ENCODE data around the gene RNF175.

The RNF175 gene

DNA sequence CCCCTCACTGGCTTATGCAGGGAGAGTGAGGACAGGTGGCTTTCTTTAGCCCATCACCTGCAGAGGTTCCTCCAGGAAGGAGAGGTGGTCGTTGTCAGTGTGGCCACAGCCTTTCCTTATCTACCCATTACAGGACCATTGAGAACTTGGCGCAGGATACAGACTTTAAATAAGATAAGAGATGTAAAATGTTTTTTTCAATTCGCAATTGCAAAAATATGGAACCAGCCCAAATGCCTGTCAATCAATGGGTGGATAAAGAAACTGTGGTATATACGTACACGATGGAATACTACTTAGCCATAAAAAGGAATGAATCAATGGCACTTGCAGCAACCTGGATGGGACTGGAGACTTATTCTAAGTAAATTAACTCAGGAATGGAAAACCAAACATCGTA, 6.9 kb upstream of the RNF175 start:
- Histone ChIP-seq H3K27me3 (ENCODE audit: insufficient read depth, low read length, poor library complexity, severe bottlenecking) (no peaks in the 10 kb centered on the region), H3K9me3 (ENCODE audit: insufficient read depth, low read depth, low read length) (no peaks in the 10 kb centered on the region), H2AFZ (ENCODE audit: low read length) (no peak overlapping the region), H3K4me3 (ENCODE audit: low read length, poor library complexity, severe bottlenecking) (no peak overlapping the region), H3K79me2 (ENCODE audit: insufficient read depth, low read length) (no peaks in the 10 kb centered on the region), H3K36me3 (ENCODE audit: insufficient read depth, low read length) (no peaks in the 10 kb centered on the region), H3F3A (ENCODE audit: low read depth) (no peaks in the 10 kb centered on the region), H3K4me2 (ENCODE audit: low read depth, low read length, poor library complexity, severe bottlenecking) (no peak overlapping the region), H4K20me1 (ENCODE audit: insufficient read depth, low read length, poor library complexity, severe bottlenecking) (no peaks in the 10 kb centered on the region), H3K9me2 (replicated peaks; ENCODE audit: low read depth, low read length) (no peaks in the 10 kb centered on the region), H3K4me1 (ENCODE audit: insufficient read depth, low read length, poor library complexity, severe bottlenecking) (no peaks in the 10 kb centered on the region), H3K9ac (ENCODE audit: low read depth, low read length, poor library complexity, severe bottlenecking) (no peak overlapping the region)
- TF ChIP-seq CTCF (conservative IDR thresholded peaks at IDR 0.05; ENCODE audit: low read length) (no peak), EZH2phosphoT487 (IDR thresholded peaks at IDR 0.05; ENCODE audit: borderline replicate concordance) (no peak)

- Histone ChIP-seq H3K4me3 (ENCODE audit: low read length, poor library complexity, severe bottlenecking) (no peak overlapping the region), H3K27me3 (ENCODE audit: insufficient read depth, low read length, poor library complexity, severe bottlenecking) (no peaks in the 10 kb centered on the region), H3K9me2 (replicated peaks; ENCODE audit: low read depth, low read length) (no peaks in the 10 kb centered on the region), H3K4me1 (ENCODE audit: insufficient read depth, low read length, poor library complexity, severe bottlenecking) (no peaks in the 10 kb centered on the region), H4K20me1 (ENCODE audit: insufficient read depth, low read length, poor library complexity, severe bottlenecking) (no peaks in the 10 kb centered on the region), H3K9ac (ENCODE audit: low read depth, low read length, poor library complexity, severe bottlenecking) (no peak overlapping the region), H3K79me2 (ENCODE audit: insufficient read depth, low read length) (no peaks in the 10 kb centered on the region), H3K36me3 (ENCODE audit: insufficient read depth, low read length) (no peaks in the 10 kb centered on the region), H3K4me2 (ENCODE audit: low read depth, low read length, poor library complexity, severe bottlenecking) (no peak overlapping the region), H2AFZ (ENCODE audit: low read length) (no peak overlapping the region), H3K9me3 (ENCODE audit: insufficient read depth, low read depth, low read length) (no peaks in the 10 kb centered on the region), H3F3A (ENCODE audit: low read depth) (no peaks in the 10 kb centered on the region)
- TF ChIP-seq CTCF (conservative IDR thresholded peaks at IDR 0.05; ENCODE audit: low read length): no peak
- no peak for TF ChIP-seq EZH2phosphoT487 (IDR thresholded peaks at IDR 0.05; ENCODE audit: borderline replicate concordance)
Measured at GRCh38 chr4:153765894-153766293, 6.1 kb upstream of the RNF175 start.

DNA sequence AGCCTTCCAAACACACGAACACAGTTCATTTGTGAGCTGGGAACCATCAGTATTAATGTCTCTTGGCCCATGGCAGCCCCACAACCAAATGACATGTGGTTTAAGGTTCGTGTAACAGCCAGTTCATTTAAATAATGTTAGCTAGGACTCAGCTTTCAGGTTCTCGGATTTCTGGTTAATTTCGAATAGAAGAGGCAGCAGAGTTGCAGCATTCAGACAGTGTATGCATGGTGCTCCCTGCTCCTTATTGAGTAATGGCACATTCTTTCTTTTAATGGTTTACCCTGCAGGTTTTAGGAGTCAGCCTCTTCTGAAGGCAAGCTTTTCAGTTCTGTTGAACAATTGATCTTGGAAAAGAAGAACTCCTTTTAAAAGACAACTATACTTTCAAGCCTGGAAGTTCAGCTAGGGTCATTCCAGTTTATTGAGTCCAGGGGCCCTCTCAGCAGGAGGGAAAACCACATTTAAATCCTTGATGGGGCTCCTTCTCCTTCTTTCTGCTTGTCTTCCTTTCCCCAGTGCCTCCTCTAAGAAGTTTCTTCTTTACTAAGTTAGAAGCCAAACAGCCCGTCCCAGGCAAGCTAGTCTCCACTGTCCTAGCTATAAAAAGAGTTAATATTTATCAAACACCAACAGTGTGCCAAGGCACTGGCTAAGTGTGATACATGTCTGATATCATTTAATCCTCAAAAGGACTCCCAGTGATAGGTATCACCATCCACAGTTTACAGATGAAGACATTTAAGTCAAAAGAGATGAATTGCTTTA, 5.0 kb upstream of the RNF175 start:
- no peak for TF ChIP-seq EZH2phosphoT487 (IDR thresholded peaks at IDR 0.05; ENCODE audit: borderline replicate concordance)
- no peak for TF ChIP-seq CTCF (conservative IDR thresholded peaks at IDR 0.05; ENCODE audit: low read length)
- H3K4me2 ChIP-seq (ENCODE audit: low read depth, low read length, poor library complexity, severe bottlenecking): no peak overlapping the region

More for the DNA sequence above, 5.0 kb upstream of the RNF175 start:
- no peaks in the 10 kb centered on the region for H3K9me3 ChIP-seq (ENCODE audit: insufficient read depth, low read depth, low read length)
- no peaks in the 10 kb centered on the region for H3K9me2 ChIP-seq (replicated peaks; ENCODE audit: low read depth, low read length)
- H4K20me1 ChIP-seq (ENCODE audit: insufficient read depth, low read length, poor library complexity, severe bottlenecking): no peaks in the 10 kb centered on the region
- 0 out of 2 replicates have a peak overlapping the region, but pooled peaks have one; percentile 14 for H2AFZ ChIP-seq (ENCODE audit: low read length)
- no peaks in the 10 kb centered on the region for H3K4me1 ChIP-seq (ENCODE audit: insufficient read depth, low read length, poor library complexity, severe bottlenecking)
- no peaks in the 10 kb centered on the region for H3K79me2 ChIP-seq (ENCODE audit: insufficient read depth, low read length)
- no peaks in the 10 kb centered on the region for H3K27me3 ChIP-seq (ENCODE audit: insufficient read depth, low read length, poor library complexity, severe bottlenecking)
- H3K9ac ChIP-seq (ENCODE audit: low read depth, low read length, poor library complexity, severe bottlenecking): no peak overlapping the region
- no peaks in the 10 kb centered on the region for H3F3A ChIP-seq (ENCODE audit: low read depth)
- no peak overlapping the region for H3K4me3 ChIP-seq (ENCODE audit: low read length, poor library complexity, severe bottlenecking)
- no peaks in the 10 kb centered on the region for H3K36me3 ChIP-seq (ENCODE audit: insufficient read depth, low read length)
